ENCODE results near the gene MAPK10.

Gene MAPK10

GRCh38 chr4:86393749-86394148, 33.9 kb upstream of the MAPK10 start:
- no peak for DNase-seq (ENCODE audit: low read depth)
- TF ChIP-seq CTCF (IDR thresholded peaks at IDR 0.05; ENCODE audit: low read depth, low read length) (no peak), MAX (IDR thresholded peaks at IDR 0.05; ENCODE audit: low read depth, low read length) (no peak), MYC (IDR thresholded peaks at IDR 0.05; ENCODE audit: low read depth, low read length) (no peak), POLR2A (IDR thresholded peaks at IDR 0.05; ENCODE audit: extremely low read depth, insufficient read length) (no peak)
- no peak overlapping the region for H3K4me3 ChIP-seq (ENCODE audit: low read depth, low read length)

GRCh38 chr4:86389664-86390063, 29.8 kb upstream of the MAPK10 start:
- DNase-seq (ENCODE audit: low read depth): no peak
- no peak overlapping the region for H3K4me3 ChIP-seq (ENCODE audit: low read depth, low read length)
- no peak for TF ChIP-seq CTCF (IDR thresholded peaks at IDR 0.05; ENCODE audit: low read depth, low read length)
- no peak for TF ChIP-seq MYC (IDR thresholded peaks at IDR 0.05; ENCODE audit: low read depth, low read length)
- TF ChIP-seq POLR2A (IDR thresholded peaks at IDR 0.05; ENCODE audit: extremely low read depth, insufficient read length): no peak
- no peak for TF ChIP-seq MAX (IDR thresholded peaks at IDR 0.05; ENCODE audit: low read depth, low read length)

GRCh38 chr4:86388252-86388651, 28.4 kb upstream of the MAPK10 start:
- H3K4me3 ChIP-seq (ENCODE audit: low read depth, low read length): no peak overlapping the region
- TF ChIP-seq CTCF (IDR thresholded peaks at IDR 0.05; ENCODE audit: low read depth, low read length): no peak
- no peak for TF ChIP-seq MAX (IDR thresholded peaks at IDR 0.05; ENCODE audit: low read depth, low read length)
- no peak for TF ChIP-seq POLR2A (IDR thresholded peaks at IDR 0.05; ENCODE audit: extremely low read depth, insufficient read length)
- no peak for TF ChIP-seq MYC (IDR thresholded peaks at IDR 0.05; ENCODE audit: low read depth, low read length)
- DNase-seq (ENCODE audit: low read depth): no peak

- no peak overlapping the region for H3K4me3 ChIP-seq (ENCODE audit: low read depth, low read length)
- DNase-seq (ENCODE audit: low read depth): peak; percentile 51
- TF ChIP-seq CTCF (IDR thresholded peaks at IDR 0.05; ENCODE audit: low read depth, low read length): no peak
- TF ChIP-seq MYC (IDR thresholded peaks at IDR 0.05; ENCODE audit: low read depth, low read length): no peak
- TF ChIP-seq MAX (IDR thresholded peaks at IDR 0.05; ENCODE audit: low read depth, low read length): no peak
- TF ChIP-seq POLR2A (IDR thresholded peaks at IDR 0.05; ENCODE audit: extremely low read depth, insufficient read length): no peak
These were observed 27.1 kb upstream of the MAPK10 start for GRCh38 chr4:86386817-86387415.

GRCh38 chr4:86386201-86386600, 26.3 kb upstream of the MAPK10 start:
- no peak overlapping the region for H3K4me3 ChIP-seq (ENCODE audit: low read depth, low read length)
- TF ChIP-seq MYC (IDR thresholded peaks at IDR 0.05; ENCODE audit: low read depth, low read length): no peak
- no peak for TF ChIP-seq POLR2A (IDR thresholded peaks at IDR 0.05; ENCODE audit: extremely low read depth, insufficient read length)
- TF ChIP-seq CTCF (IDR thresholded peaks at IDR 0.05; ENCODE audit: low read depth, low read length): no peak
- TF ChIP-seq MAX (IDR thresholded peaks at IDR 0.05; ENCODE audit: low read depth, low read length): no peak
- DNase-seq (ENCODE audit: low read depth): no peak

Measured in NB4 (cell line).